ENCODE measurements around the gene FEV.

The FEV gene

DNA sequence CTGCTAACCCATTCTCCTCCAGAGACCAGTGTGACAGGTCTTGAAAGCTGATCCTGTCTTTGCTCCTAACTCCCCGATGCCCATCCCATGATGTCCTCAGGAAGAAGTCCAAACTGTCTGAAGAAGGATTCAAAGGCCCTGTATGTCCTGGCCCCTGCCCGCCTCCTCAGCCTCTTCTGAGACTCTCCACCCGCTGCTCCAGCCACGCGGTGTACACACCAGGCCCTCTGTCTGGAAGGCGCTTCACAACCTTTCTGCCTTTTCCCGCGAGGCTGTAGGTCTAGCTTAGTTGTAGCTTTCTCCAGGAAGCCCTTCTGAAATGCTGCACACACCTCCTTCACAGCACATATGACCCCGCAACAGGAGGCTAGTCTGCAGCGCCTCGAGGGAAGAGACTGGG is 31.7 kb upstream of the FEV start:
- no peak for DNase-seq

- DNase-seq, result no peak
Measured at GRCh38 chr2:219010873-219011272, 25.9 kb upstream of the FEV start.

- DNase-seq, result peak; percentile 50
Measured at GRCh38 chr2:219010162-219010756, 25.3 kb upstream of the FEV start.

DNA sequence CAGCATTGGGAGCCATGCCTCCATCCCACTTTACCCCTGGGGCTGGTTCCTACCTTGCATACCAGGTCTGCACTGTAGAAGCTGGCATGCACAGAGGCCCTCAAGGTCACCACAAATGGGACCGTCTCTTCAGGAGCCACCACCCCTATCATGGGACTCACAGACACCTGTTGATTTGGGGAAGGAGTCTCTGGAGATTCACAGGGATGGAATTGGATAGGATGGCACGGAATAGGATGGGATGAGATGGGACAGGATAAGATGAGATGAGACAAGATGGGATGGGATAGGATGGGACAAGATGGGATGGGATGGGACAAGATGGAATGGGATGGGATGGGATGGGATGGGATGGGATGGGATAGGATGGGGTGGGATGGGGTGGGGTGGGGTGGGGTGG is 24.3 kb upstream of the FEV start:
- DNase-seq, result no peak

GRCh38 chr2:219003979-219004378 is 19.0 kb upstream of the FEV start:
- no peak for DNase-seq

DNA sequence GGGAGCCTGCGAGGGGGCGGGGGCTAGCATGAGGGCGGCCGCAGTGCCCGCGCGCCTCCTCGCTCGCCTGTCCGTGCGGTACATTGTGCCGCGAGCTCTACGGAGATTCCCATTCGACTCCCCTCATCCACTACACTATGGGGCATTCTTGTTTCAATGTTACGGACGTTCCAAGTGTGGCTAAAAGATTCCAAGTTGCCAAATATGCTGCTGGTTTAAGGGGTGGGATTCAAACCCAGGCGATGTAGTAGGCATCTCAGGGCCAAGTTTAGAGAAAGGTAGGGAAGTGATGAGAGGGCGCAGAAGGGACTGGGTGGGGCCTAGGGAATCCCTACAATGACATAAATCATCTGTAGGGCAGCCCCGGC is 18.3 kb upstream of the FEV start:
- no peak for DNase-seq

DNA sequence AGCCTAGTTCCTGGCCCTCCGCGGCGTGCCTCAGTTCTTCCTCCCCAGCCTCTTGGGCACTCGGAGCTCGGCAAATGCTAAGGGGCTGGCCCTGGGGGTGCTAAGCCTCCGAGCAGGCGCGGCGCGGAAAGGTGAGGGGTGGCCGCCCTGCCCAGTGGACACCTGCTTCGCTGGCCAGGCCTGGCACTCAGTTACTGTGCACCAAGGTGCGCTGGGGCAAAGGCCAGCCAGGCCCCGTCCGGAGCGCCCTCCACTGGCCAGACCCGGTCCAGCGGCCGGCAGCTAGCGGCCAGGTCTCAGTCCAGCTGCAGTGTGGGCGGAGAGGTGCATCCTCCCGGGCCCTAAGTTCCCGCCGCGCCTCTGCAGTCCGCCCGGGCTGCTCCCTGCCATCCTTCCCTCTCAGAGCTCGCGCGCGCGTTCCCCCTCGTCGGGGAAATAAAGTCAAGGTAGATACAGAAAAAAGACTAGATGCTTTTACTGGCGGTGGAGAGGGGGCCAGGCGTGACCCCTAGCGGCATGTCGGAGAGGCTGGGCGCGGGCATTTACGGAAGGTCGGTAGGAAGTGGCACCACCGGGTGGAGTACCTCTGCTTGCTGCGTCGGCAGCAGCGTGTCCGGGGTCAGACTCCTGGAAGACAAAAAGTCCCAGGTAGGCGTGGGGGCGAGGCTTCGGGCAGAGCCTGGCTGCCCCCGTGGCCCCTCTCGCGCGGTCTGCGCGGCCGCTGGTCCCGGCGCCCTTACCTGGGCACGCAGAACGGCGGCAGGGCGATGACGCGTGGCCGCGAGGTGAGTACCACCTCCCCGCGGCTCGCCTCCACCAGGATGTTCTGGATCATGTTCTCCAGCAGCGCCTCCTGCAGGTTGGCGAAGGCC is 17.6 kb upstream of the FEV start:
- DNase-seq, result peak; percentile 75

DNA sequence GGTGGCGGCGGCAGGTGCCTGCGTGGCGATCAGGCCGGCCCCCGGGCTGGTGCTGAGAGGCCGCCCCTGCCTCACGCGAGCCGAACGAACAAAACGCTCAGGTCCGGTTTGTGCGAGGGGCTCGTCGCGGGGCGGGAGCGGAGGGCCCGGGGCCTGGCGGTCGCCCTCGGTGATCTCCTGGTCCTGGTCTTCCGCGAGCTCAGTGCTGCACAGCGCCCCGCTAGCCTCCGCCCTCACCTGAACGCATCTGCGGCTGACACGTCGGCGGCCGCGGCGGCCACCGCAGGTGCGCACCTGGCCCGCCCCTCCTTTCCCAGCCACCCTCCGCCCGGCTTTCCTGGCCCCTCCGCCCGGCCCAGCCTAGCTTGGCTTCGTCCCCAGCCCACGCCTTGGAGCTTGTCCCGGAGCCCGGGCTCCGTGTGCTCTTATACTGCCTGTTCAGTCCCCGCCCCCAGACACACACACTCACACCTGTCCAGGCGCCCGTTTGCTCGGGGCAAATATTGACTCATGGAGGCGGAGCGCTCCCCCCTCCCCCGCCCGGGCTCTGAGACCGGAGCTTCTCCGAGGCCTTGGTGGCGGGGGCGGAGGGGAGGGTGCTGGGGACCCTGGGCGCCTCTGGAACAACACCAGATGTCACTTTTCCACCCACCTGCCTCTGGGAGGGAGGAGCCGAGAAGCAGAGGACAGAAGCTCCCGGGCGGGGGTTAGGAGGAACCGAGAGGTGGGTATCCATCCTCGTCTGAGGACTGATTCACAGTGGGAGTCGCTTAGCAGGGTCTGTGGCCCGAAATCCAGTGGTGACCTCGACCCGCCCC is 16.8 kb upstream of the FEV start:
- peak; percentile 55 for DNase-seq

- DNase-seq, result no peak
Measured at GRCh38 chr2:219001100-219001576, 16.2 kb upstream of the FEV start.

GRCh38 chr2:219000569-219000960 is 15.6 kb upstream of the FEV start:
- DNase-seq, result no peak

- no peak for DNase-seq
Measured at GRCh38 chr2:218999881-219000568, 15.0 kb upstream of the FEV start.

DNA sequence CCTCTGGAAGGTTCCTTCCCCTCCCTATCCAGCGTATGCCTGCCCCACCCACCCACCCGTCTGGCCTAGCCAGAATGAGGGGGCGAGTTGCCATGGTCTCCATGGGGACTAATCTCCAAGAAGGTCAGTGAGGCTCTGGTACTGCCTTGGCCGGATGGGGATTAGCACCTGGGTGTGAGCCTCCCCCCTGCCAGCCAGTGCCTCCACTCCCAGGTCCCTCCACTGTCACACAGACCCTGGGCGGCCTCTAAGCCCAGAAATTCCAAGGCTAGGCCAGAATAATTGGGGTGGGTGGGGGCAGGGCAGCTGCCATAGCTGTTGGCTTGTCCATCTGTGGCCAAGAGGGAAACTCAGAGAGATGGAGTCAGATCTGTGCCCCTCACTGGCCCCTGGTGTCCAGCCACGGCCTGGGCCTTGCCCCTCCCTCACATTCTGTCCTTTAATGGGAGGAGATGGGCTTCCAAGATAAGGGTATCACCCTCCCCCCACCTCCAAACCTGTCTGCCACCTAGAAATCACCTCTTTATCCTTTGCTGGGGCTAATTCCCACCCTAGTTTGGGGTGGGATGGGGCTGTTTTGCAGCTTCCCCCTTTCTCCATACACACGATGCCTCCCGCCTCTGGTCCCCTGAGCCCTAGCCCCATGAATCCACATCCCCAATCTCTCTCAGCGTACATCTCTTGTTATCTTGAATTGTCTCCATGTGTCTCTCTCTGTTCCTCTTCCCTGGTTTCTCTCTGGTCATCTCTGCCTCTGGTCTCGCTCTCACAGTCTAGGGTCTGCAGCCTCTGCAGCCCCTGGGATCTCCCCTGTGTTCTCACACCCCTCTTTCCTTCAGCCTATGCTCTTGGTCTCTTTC is 14.3 kb upstream of the FEV start:
- no peak for DNase-seq

- no peak for DNase-seq
Measured at GRCh38 chr2:218998414-218999002, 13.5 kb upstream of the FEV start.

DNA sequence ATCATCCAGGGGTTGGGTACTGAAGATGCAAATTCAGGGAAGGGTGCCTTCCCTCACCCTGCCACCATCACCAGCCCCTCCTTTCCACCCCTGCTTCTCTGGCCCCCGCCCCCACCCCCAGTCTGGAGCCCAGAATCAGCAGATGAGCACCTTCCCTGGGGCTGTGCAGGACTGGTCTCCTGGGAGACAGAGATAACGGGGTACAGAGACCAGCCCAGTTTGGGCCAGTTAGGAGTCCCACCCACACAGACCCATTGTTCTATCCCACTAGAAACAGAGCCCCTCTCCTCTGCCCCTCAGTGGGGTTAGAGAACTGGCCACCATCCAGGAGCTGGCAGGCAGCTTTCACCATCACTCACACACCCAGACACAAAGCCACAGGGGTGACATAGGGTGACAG is 12.7 kb upstream of the FEV start:
- DNase-seq, result no peak

- DNase-seq, result no peak
Measured at GRCh38 chr2:218996937-218997336, 12.0 kb upstream of the FEV start.

GRCh38 chr2:218995972-218996711 is 11.2 kb upstream of the FEV start:
- peak; percentile 96 for DNase-seq

DNA sequence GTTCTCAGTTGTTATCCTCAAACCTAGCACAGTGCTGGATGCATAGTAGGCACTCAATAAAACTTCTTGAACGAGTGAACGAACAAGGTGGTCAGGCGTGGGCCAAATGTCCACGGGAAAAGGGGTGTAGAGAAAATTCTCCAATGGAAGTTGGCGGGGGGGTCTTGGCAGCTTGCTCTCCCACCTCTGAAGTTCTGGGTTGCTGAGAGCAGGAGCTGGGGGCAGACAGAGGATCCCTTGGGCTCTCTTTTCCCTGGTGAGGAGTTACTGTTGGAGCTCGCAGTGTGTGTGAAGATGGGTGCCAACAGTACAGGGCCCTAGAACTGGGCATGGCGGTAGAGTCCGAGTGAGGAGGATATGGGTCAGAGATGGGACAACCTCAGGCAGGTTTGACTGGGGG is 10.6 kb upstream of the FEV start:
- DNase-seq, result no peak

GRCh38 chr2:218993345-218994315 is 8.6 kb upstream of the FEV start, which contains the start of gene CRYBA2:
TSS of gene CRYBA2 (minus strand) at chr2:218993422. CDS start at chr2:218993176, 246 bp downstream.
- DNase-seq, result no peak

DNA sequence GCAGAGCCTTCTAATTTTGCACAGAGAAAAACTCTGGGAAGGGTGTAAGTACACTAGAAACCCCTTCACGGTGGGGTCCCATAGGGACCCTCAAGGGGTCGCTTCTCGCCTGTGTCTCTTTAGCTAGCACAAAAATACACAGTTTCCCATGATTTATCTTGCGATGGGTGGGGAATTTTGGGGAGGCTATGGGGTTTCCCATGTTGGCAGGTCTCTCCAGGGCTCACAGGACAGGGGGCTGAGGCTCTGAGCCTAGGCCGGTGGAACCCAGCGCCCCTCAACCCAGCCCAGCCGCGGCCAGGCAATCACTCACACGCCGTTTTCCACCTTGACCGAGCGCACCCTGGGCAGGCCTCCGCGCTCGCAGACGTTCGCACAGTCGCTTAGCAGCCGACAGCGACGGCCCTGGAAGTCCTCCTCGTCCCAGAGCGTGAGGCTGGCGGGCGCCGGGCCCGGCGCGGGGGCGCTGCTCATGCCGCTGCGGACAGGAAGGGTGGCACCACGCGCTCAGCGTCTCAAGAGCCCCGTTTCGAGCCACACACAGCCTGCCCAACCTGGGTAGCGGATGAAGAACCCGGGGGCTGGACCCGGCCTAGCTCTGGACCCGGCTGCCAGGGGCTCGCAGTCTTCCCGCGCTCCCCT is 7.8 kb upstream of the FEV start:
- no peak for DNase-seq
